Measurements from ENCODE around the gene LRCH4. TPM values are rescaled to one million over a fixed set of nuclear protein-coding genes. Genes with fewer than 3 reads are reported as not detected.
A peak's percentile ranks its signal among the peaks of the same experiment; 100 is the strongest.

The LRCH4 gene
- total and polyA plus RNA-seq, 2 of the 13 experiments (the other 11 are each of a cell fraction or from before 2014, with no cell fraction given): 7.0 to 9.3 TPM

DNA sequence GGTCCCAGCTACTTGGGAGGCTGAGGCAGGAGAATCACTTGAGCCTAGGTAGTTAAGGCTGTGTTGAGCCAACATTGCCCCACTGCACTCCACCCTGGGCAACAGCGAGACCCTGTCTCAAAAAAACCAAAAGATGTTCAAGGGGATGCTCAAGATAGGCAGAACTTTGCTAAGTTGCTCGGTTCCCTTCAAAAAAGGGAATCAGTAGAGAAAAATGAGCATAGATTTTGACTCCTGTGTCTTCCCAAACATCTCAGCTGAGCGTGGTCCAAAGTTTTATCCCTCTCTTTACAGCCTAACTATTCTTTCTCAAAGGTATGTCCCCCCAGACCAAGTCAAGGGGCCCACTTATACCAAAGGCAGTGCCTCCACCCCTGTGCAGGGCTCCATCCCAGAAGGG, 32.9 kb downstream of the LRCH4 start:
- Histone ChIP-seq H3K9me3 (ENCODE audit: low read length) (no peaks in the 10 kb centered on the region), H3K27ac (ENCODE audit: extremely low read length, insufficient read depth, low read length) (no peak overlapping the region), H3K36me3 (replicated peaks in 1 of 2; ENCODE audit: control insufficient read depth in 1 of 2, insufficient read depth in 2 of 2, low read length in 2 of 2) (peaks cover 36 to 81% of the 10 kb centered on the region in 2 experiments), H3K27me3 (ENCODE audit: control insufficient read depth in 1 of 2, insufficient read depth in 2 of 2, low read length in 2 of 2) (no peaks in the 10 kb centered on the region), H2AFZ (ENCODE audit: low read length) (no peak overlapping the region), H3K4me1 (ENCODE audit: insufficient read depth, low read length) (peaks cover 77% of the 10 kb centered on the region), H3K9ac (ENCODE audit: insufficient read depth, low read depth, low read length) (no peak overlapping the region), H3K4me2 (ENCODE audit: low read depth, low read length) (no peak overlapping the region), H3K79me2 (ENCODE audit: insufficient read depth, low read length) (peaks cover 19% of the 10 kb centered on the region), H3K4me3 (replicated peaks in 1 of 3; ENCODE audit: insufficient read depth in 1 of 3, low read depth in 2 of 3, low read length in 3 of 3) (no peak overlapping the region), H4K20me1 (ENCODE audit: insufficient read depth, low read length) (no peaks in the 10 kb centered on the region)
- DNase-seq (ENCODE audit: low spot score) (no peak), FAIRE-seq (no peak), ATAC-seq (peak; percentile 22; the same call in 1 of the 3 replicates)
- 96% methylated on average over 3 of the region's 3 CpGs for WGBS (ENCODE audit: low lambda C conversion rate)
- intact Hi-C loops (cut with micrococcal nuclease; ENCODE audit: unreplicated experiment): no loop called here
- BruUV-seq (replicated peaks): no TSS peak
- CTCF ChIA-PET (ENCODE audit: low intra/inter-chr PET ratio, low total read pairs): no interaction called here
- in situ Hi-C loops (cut with HindIII; ENCODE audit: extremely low pct_ligation_motif_present, low pct_unique_long_range_greater_than_20kb): no loop called here
- TF ChIP-seq, protein P1, sequence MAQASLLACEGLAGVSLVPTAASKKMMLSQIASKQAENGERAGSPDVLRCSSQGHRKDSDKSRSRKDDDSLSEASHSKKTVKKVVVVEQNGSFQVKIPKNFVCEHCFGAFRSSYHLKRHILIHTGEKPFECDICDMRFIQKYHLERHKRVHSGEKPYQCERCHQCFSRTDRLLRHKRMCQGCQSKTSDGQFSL (CRISPR knock-in tag; IDR thresholded peaks at IDR 0.05): no peak
- TF ChIP-seq AGO2 (optimal IDR thresholded peaks at IDR 0.05; ENCODE audit: low read depth, low read length) (peak; percentile 64), RBFOX2 (IDR thresholded peaks at IDR 0.05; ENCODE audit: low read depth, low read length) (peak; percentile 57)
- POLR2A ChIA-PET: interaction anchor here (0.6 to 0.9 kb wide), 2 partner anchors 13 to 49 kb away, joined by 3 read pairs; no protein-coding TSS in a partner anchor

DNA sequence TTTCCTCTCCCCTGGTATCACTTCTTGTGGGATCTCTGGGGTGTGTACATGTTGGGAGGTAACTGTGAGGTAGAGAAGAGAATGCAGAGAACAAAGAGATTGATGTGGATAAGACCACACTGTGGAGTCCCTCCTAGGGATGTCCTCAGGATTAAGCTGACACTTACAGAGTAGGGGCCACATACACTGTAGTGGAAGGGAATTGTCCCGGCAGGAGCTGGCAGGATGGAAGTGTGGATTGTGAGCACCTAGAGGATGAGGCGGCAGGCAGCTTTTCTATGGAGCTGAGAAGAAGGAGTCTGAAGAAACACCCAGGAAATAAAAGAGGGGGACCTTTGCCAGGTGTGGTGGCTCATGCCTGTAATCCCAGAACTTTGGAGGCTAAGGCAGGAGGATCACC, 33.4 kb downstream of the LRCH4 start:
- Histone ChIP-seq H3K36me3 (replicated peaks in 1 of 2; ENCODE audit: control insufficient read depth in 1 of 2, insufficient read depth in 2 of 2, low read length in 2 of 2) (peaks cover 36 to 83% of the 10 kb centered on the region in 2 experiments), H3K79me2 (ENCODE audit: insufficient read depth, low read length) (peaks cover 24% of the 10 kb centered on the region), H3K4me3 (replicated peaks in 1 of 3; ENCODE audit: insufficient read depth in 1 of 3, low read depth in 2 of 3, low read length in 3 of 3) (no peak overlapping the region), H3K9ac (ENCODE audit: insufficient read depth, low read depth, low read length) (no peak overlapping the region), H3K27me3 (ENCODE audit: control insufficient read depth in 1 of 2, insufficient read depth in 2 of 2, low read length in 2 of 2) (no peaks in the 10 kb centered on the region), H3K4me2 (ENCODE audit: low read depth, low read length) (no peak overlapping the region), H4K20me1 (ENCODE audit: insufficient read depth, low read length) (no peaks in the 10 kb centered on the region), H3K4me1 (ENCODE audit: insufficient read depth, low read length) (peaks cover 80% of the 10 kb centered on the region), H2AFZ (ENCODE audit: low read length) (no peak overlapping the region), H3K9me3 (ENCODE audit: low read length) (no peaks in the 10 kb centered on the region), H3K27ac (ENCODE audit: extremely low read length, insufficient read depth, low read length) (no peak overlapping the region)
- no peak for TF ChIP-seq ZNF761 (CRISPR knock-in tag; conservative IDR thresholded peaks at IDR 0.05)
- TF ChIP-seq RBM22 (optimal IDR thresholded peaks at IDR 0.05; ENCODE audit: low read length): peak; percentile 93
- TF ChIP-seq POLR2G (IDR thresholded peaks at IDR 0.05; ENCODE audit: low read depth, low read length): peak; percentile 52; the same call in 1 of the 2 replicates
- TF ChIP-seq POLR2AphosphoS5 (IDR thresholded peaks at IDR 0.05; ENCODE audit: low read depth, low read length): peak; percentile 23; the same call in 1 of the 2 replicates
- TF ChIP-seq HMG20A (CRISPR knock-in tag; IDR thresholded peaks at IDR 0.05; ENCODE audit: borderline replicate concordance): no peak
- TF ChIP-seq POLR2A (IDR thresholded peaks at IDR 0.05; ENCODE audit: insufficient read depth in 1 of 2, low read depth in 2 of 2, low read length in 2 of 2): 0 out of 4 replicates have a peak, but pooled peaks of 1 of the 2 experiments have one; percentile 39
- TF ChIP-seq ATRX (CRISPR knock-in tag; IDR thresholded peaks at IDR 0.05; ENCODE audit: borderline replicate concordance): no peak
- 0 out of 2 replicates have a peak, but pooled peaks have one; percentile 57 for TF ChIP-seq RBFOX2 (IDR thresholded peaks at IDR 0.05; ENCODE audit: low read depth, low read length)
- FAIRE-seq (no peak), DNase-seq (ENCODE audit: low spot score) (no peak), ATAC-seq (no peak)
- ChIA-PET CTCF (ENCODE audit: low intra/inter-chr PET ratio, low total read pairs) (no interaction called here), POLR2A (interaction anchor here (0.6 kb wide), 1 partner anchor 48 kb away, joined by 3 read pairs; no protein-coding TSS in a partner anchor)
- in situ Hi-C loops (cut with HindIII; ENCODE audit: extremely low pct_ligation_motif_present, low pct_unique_long_range_greater_than_20kb) (no loop called here), intact Hi-C loops (cut with micrococcal nuclease; ENCODE audit: unreplicated experiment) (no loop called here)
- no TSS peak for BruUV-seq (replicated peaks)
- WGBS (ENCODE audit: low lambda C conversion rate): 93% methylated on average over 2 of the region's 2 CpGs

All from HepG2 (cell line).